Liver (tissue), 9 donors: ENCODE data around the gene MSI2. TPM values are rescaled to one million over a fixed set of nuclear protein-coding genes. Genes with fewer than 3 reads are reported as not detected.

Experiments
- DNase-seq: peaks from one replicate; pipeline ENCODE4 v3.0.0-alpha.2; 2017; ENCODE audit warnings: low spot score
- H3K27ac ChIP-seq, 2 donors: one replicate each; pipeline ENCODE4 v1.7.0; 2013; ENCODE audit warnings: inconsistent platforms in 2 of 2, low read length in 2 of 2, control low read depth in 1 of 2, low read depth in 1 of 2, mild to moderate bottlenecking in 1 of 2
- H3K27me3 ChIP-seq, 4 donors: one replicate each; pipeline versions ENCODE4 v1.6.1 to v1.7.0; 2013; ENCODE audit warnings: low read length in 3 of 4, inconsistent platforms in 1 of 4, mild to moderate bottlenecking in 1 of 4, moderate library complexity in 1 of 4; ENCODE audit not compliant: control insufficient read depth in 4 of 4, insufficient read depth in 4 of 4
- H3K36me3 ChIP-seq, 4 donors: one replicate each; pipeline versions ENCODE4 v1.6.1 to v1.7.0; 2013; ENCODE audit warnings: low read length in 3 of 4, mild to moderate bottlenecking in 3 of 4, low read depth in 1 of 4, moderate library complexity in 1 of 4; ENCODE audit not compliant: control insufficient read depth in 4 of 4, insufficient read depth in 3 of 4
- H3K4me1 ChIP-seq, 4 donors: one replicate each; pipeline versions ENCODE4 v1.6.1 to v1.7.0; 2013; ENCODE audit warnings: low read length in 3 of 4, mild to moderate bottlenecking in 3 of 4, moderate library complexity in 1 of 4; ENCODE audit not compliant: control insufficient read depth in 4 of 4, insufficient read depth in 4 of 4
- H3K4me3 ChIP-seq, 3 donors: one replicate each; pipeline versions ENCODE4 v1.6.1 to v1.7.0; 2013; ENCODE audit warnings: low read length in 3 of 3, control low read depth in 1 of 3, low read depth in 1 of 3, mild to moderate bottlenecking in 1 of 3
- H3K9ac ChIP-seq, 2 donors: one replicate each; pipeline ENCODE4 v1.7.0; 2013; ENCODE audit warnings: low read length in 2 of 2, mild to moderate bottlenecking in 2 of 2, moderate library complexity in 2 of 2, control low read depth in 1 of 2, low read depth in 1 of 2
- H3K9me3 ChIP-seq, 4 donors: one replicate each; pipeline versions ENCODE4 v1.6.1 to v1.7.0; 2013; ENCODE audit warnings: low read length in 3 of 4; ENCODE audit not compliant: control insufficient read depth in 4 of 4
- EGR1 ChIP-seq, 2 donors: IDR thresholded peaks; 2 replicates each; pipeline ENCODE4 v1.6.1; 2016 to 2018; ENCODE audit warnings: antibody characterized with exemption in 2 of 2, low read depth in 2 of 2
- FOXA1 ChIP-seq: IDR thresholded peaks from 2 replicates; pipeline ENCODE4 v1.6.1; 2016; ENCODE audit warnings: antibody characterized with exemption
- FOXA2 ChIP-seq: IDR thresholded peaks from 2 replicates; pipeline ENCODE4 v1.6.1; 2016; ENCODE audit warnings: antibody characterized with exemption
- GABPA ChIP-seq, 2 donors: IDR thresholded peaks in 1 of 2; conservative IDR thresholded peaks in 1 of 2; 2 replicates each; pipeline ENCODE4 v1.6.1; 2016; ENCODE audit warnings: antibody characterized with exemption in 2 of 2, mild to moderate bottlenecking in 1 of 2, moderate library complexity in 1 of 2
- HNF4A ChIP-seq, 2 donors: conservative IDR thresholded peaks; 2 replicates each; pipeline ENCODE4 v1.6.1; 2016; ENCODE audit warnings: antibody characterized with exemption in 2 of 2, mild to moderate bottlenecking in 2 of 2
- NR2F2 ChIP-seq: IDR thresholded peaks from 2 replicates; pipeline ENCODE4 v1.6.1; 2016; ENCODE audit warnings: antibody characterized with exemption
- RAD21 ChIP-seq, 2 donors: IDR thresholded peaks; 2 replicates each; pipeline ENCODE4 v1.6.1; 2016; ENCODE audit warnings: antibody characterized with exemption in 2 of 2, mild to moderate bottlenecking in 2 of 2
- REST ChIP-seq: IDR thresholded peaks from 2 replicates; pipeline ENCODE4 v1.6.1; 2016; ENCODE audit warnings: antibody characterized with exemption, mild to moderate bottlenecking
- RXRA ChIP-seq, 2 donors: IDR thresholded peaks; 2 replicates each; pipeline ENCODE4 v1.6.1; 2017 to 2018; ENCODE audit warnings: antibody characterized with exemption in 2 of 2, mild to moderate bottlenecking in 1 of 2
- SP1 ChIP-seq: IDR thresholded peaks from 2 replicates; pipeline ENCODE4 v1.6.1; 2018; ENCODE audit warnings: antibody characterized with exemption, mild to moderate bottlenecking
- TAF1 ChIP-seq: conservative IDR thresholded peaks from 2 replicates; pipeline ENCODE4 v1.6.1; 2016; ENCODE audit warnings: antibody characterized with exemption, mild to moderate bottlenecking
- WGBS: extraction: QIAGEN DNeasy Blood & Tissue Kit; methylation state at CpG from one replicate; pipeline ENCODE4 v1.1.7; 2013; 5-methylcytosine and 5-hydroxymethylcytosine counted together
- polyA plus RNA-seq, 2 donors: library from polyadenylated mRNA; stranded (reverse) in 1 of 2; unstranded in 1 of 2; fragments of 200-250 nt in 1 of 2; fragments of >200 nt in 1 of 2; fragmentation: Nextera tagmentation in 1 of 2; extraction: Ambion mirVana in 1 of 2; gene quantifications; one replicate each; pipeline versions ENCODE4 v1.2.1 to v1.2.3, GENCODE V29; 2013 to 2015
- total RNA-seq, 2 donors: library from RNA; depleted of rRNA; stranded (reverse); fragments of >200 nt; gene quantifications; one replicate each; pipeline ENCODE4 v1.2.3, GENCODE V29; 2014
- TF ChIP-seq, protein P1 (sequence below): IDR thresholded peaks from 2 replicates; pipeline ENCODE4 v1.6.1; 2016; ENCODE audit warnings: antibody characterized with exemption
- TF ChIP-seq, protein P2 (sequence below): IDR thresholded peaks from 2 replicates; pipeline ENCODE4 v1.6.1; 2016; ENCODE audit warnings: antibody characterized with exemption
- TF ChIP-seq, protein P3 (sequence below): IDR thresholded peaks from 2 replicates; pipeline ENCODE4 v1.6.1; 2016; ENCODE audit warnings: antibody characterized with exemption
- donor health status: healthy.
- donor health status: healthy.
- donor health status: healthy.
- donor health status: healthy.
- donor health status: healthy.

Gene MSI2
- total and polyA plus RNA-seq, 4 donors, result 5.7 to 15.6 (median 9.2) TPM

- Histone ChIP-seq H3K9ac (no peak overlapping the region), H3K4me3 (no peak overlapping the region), H3K36me3 (peaks cover 2 to 23% (median 12%) of the 10 kb centered on the region in 4 donors), H3K9me3 (no peaks in the 10 kb centered on the region), H3K27me3 (no peaks in the 10 kb centered on the region), H3K27ac (no peak overlapping the region), H3K4me1 (peaks cover 0 to 6% (median 2%) of the 10 kb centered on the region in 4 donors)
- DNase-seq, result no peak
- TF ChIP-seq HNF4A (conservative IDR thresholded peaks at IDR 0.05), result no peak
- TF ChIP-seq NR2F2, result no peak
- TF ChIP-seq, protein P1, sequence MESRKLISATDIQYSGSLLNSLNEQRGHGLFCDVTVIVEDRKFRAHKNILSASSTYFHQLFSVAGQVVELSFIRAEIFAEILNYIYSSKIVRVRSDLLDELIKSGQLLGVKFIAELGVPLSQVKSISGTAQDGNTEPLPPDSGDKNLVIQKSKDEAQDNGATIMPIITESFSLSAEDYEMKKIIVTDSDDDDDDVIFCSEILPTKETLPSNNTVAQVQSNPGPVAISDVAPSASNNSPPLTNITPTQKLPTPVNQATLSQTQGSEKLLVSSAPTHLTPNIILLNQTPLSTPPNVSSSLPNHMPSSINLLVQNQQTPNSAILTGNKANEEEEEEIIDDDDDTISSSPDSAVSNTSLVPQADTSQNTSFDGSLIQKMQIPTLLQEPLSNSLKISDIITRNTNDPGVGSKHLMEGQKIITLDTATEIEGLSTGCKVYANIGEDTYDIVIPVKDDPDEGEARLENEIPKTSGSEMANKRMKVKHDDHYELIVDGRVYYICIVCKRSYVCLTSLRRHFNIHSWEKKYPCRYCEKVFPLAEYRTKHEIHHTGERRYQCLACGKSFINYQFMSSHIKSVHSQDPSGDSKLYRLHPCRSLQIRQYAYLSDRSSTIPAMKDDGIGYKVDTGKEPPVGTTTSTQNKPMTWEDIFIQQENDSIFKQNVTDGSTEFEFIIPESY, result no peak
- no peak for TF ChIP-seq FOXA1
- TF ChIP-seq RAD21 (IDR thresholded peaks at IDR 0.05), result no peak
- TF ChIP-seq, protein P2, sequence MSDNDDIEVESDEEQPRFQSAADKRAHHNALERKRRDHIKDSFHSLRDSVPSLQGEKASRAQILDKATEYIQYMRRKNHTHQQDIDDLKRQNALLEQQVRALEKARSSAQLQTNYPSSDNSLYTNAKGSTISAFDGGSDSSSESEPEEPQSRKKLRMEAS, result no peak
- no peak for TF ChIP-seq TAF1
- no peak for TF ChIP-seq REST
- 74% methylated on average over 4 of the region's 4 CpGs for WGBS
Measured at GRCh38 chr17:57261084-57261461, 4.8 kb downstream of the MSI2 start.

GRCh38 chr17:57262557-57262956, 6.2 kb downstream of the MSI2 start:
- TF ChIP-seq SP1 (no peak), HNF4A (conservative IDR thresholded peaks at IDR 0.05) (no peak), GABPA (IDR thresholded peaks at IDR 0.05 in 1 of 2, conservative IDR thresholded peaks at IDR 0.05 in 1 of 2) (no peak), FOXA2 (no peak), RAD21 (IDR thresholded peaks at IDR 0.05) (no peak), TAF1 (no peak), NR2F2 (no peak), REST (no peak), EGR1 (IDR thresholded peaks at IDR 0.05; ENCODE audit: low read depth in 2 of 2) (no peak), RXRA (IDR thresholded peaks at IDR 0.05) (no peak)
- TF ChIP-seq, protein P2, result no peak
- TF ChIP-seq, protein P1, result no peak
- TF ChIP-seq, protein P3, sequence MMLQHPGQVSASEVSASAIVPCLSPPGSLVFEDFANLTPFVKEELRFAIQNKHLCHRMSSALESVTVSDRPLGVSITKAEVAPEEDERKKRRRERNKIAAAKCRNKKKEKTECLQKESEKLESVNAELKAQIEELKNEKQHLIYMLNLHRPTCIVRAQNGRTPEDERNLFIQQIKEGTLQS, result no peak
- Histone ChIP-seq H3K27ac (no peak overlapping the region), H3K4me3 (no peak overlapping the region), H3K27me3 (no peaks in the 10 kb centered on the region), H3K36me3 (peaks cover 2 to 24% (median 16%) of the 10 kb centered on the region in 4 donors), H3K9me3 (no peaks in the 10 kb centered on the region), H3K4me1 (peaks cover 0 to 3% (median 2%) of the 10 kb centered on the region in 4 donors), H3K9ac (no peak overlapping the region)
- no peak for DNase-seq
- WGBS, result 91% methylated on average over 1 of the region's 1 CpG
